Neural cell (in vitro differentiated cells): Measurements from ENCODE around the gene PDGFB. TPM values are rescaled to one million over a fixed set of nuclear protein-coding genes. Genes with fewer than 3 reads are reported as not detected.

Experiments
- H2AFZ ChIP-seq: fragments of 200-600, 300-800 bp; sonication (generic), shearing (Covaris generic); 2 replicates; pipeline ENCODE4 v1.6.0; 2014; ENCODE audit warnings: low read depth, mild to moderate bottlenecking, antibody characterized with exemption, low read length, moderate library complexity
- H3F3A ChIP-seq: fragments of 200-600 bp; shearing (Covaris generic); 2 replicates; pipeline ENCODE4 v1.6.1; 2016; ENCODE audit warnings: mild to moderate bottlenecking, moderate library complexity, mixed read lengths, antibody characterized with exemption, low read length; ENCODE audit not compliant: insufficient read depth, poor library complexity, severe bottlenecking
- H3K27ac ChIP-seq: fragments of 200-600, 300-800 bp; sonication (generic), shearing (Covaris generic); 2 replicates; pipeline ENCODE4 v1.5.1; 2014; ENCODE audit warnings: mild to moderate bottlenecking, low read length, moderate library complexity
- H3K27me3 ChIP-seq: fragments of 300-800, 200-600 bp; sonication (generic), shearing (Covaris generic); 2 replicates; pipeline ENCODE4 v1.6.0; 2014; ENCODE audit warnings: mild to moderate bottlenecking, low read depth, low read length, moderate library complexity; ENCODE audit not compliant: insufficient read depth
- H3K36me3 ChIP-seq: fragments of 300-800, 200-600 bp; sonication (generic), shearing (Covaris generic); 2 replicates; pipeline ENCODE4 v1.5.1; 2014; ENCODE audit warnings: mild to moderate bottlenecking, antibody characterized with exemption, low read length, moderate library complexity; ENCODE audit not compliant: insufficient read depth
- H3K4me2 ChIP-seq: fragments of 300-800, 200-600 bp; sonication (generic), shearing (Covaris generic); 2 replicates; pipeline ENCODE4 v1.6.0; 2014; ENCODE audit warnings: mild to moderate bottlenecking, low read length
- H3K4me3 ChIP-seq: fragments of 300-800, 200-600 bp; sonication (generic), shearing (Covaris generic); 2 replicates; pipeline ENCODE4 v1.5.1; 2014; ENCODE audit warnings: mild to moderate bottlenecking, low read length, moderate library complexity
- H3K79me2 ChIP-seq: fragments of 200-600 bp; shearing (Covaris generic); replicated peaks from 2 replicates; pipeline ENCODE4 v1.6.0; 2014; ENCODE audit warnings: mild to moderate bottlenecking, low read length, moderate library complexity; ENCODE audit not compliant: insufficient read depth
- H3K9ac ChIP-seq: fragments of 300-800, 200-600 bp; sonication (generic), shearing (Covaris generic); 2 replicates; pipeline ENCODE4 v1.6.1; 2016; ENCODE audit warnings: mild to moderate bottlenecking, low read length, mixed read lengths
- H3K9me2 ChIP-seq: fragments of 200-600 bp; shearing (Covaris generic); 2 replicates; pipeline ENCODE4 v1.6.1; 2016; ENCODE audit warnings: mild to moderate bottlenecking, low read length, mixed read lengths; ENCODE audit not compliant: insufficient read depth
- H3K9me3 ChIP-seq: fragments of 200-600, 300-800 bp; sonication (generic), shearing (Covaris generic); 2 replicates; pipeline ENCODE4 v1.6.1; 2016; ENCODE audit warnings: mild to moderate bottlenecking, mixed run types, low read length, moderate library complexity, mixed read lengths
- H4K20me1 ChIP-seq: fragments of 200-600 bp; shearing (Covaris generic); 2 replicates; pipeline ENCODE4 v1.6.1; 2016; ENCODE audit warnings: mild to moderate bottlenecking, mixed run types; ENCODE audit not compliant: insufficient read depth
- EP300 ChIP-seq: fragments of 450-650 bp; conservative IDR thresholded peaks from 2 replicates; pipeline ENCODE4 v1.6.1; 2014; ENCODE audit warnings: antibody characterized with exemption, mild to moderate bottlenecking, moderate library complexity; ENCODE audit not compliant: poor library complexity, severe bottlenecking
- EZH2 ChIP-seq: fragments of 200-600, 300-800 bp; shearing (Covaris generic), sonication (generic); IDR thresholded peaks from 2 replicates; pipeline ENCODE4 v1.6.1; 2014; ENCODE audit warnings: antibody characterized with exemption, low read length, borderline replicate concordance, mild to moderate bottlenecking; ENCODE audit not compliant: insufficient read depth, poor library complexity, severe bottlenecking
- MXI1 ChIP-seq: fragments of 450-650 bp; conservative IDR thresholded peaks from 2 replicates; pipeline ENCODE4 v1.6.1; 2014; ENCODE audit warnings: antibody characterized with exemption, mild to moderate bottlenecking; ENCODE audit not compliant: poor library complexity, severe bottlenecking
- POLR2AphosphoS5 ChIP-seq: IDR thresholded peaks from 2 replicates; pipeline ENCODE4 v1.6.1; 2012
- RAD21 ChIP-seq: fragments of 450-650 bp; conservative IDR thresholded peaks from 2 replicates; pipeline ENCODE4 v1.6.1; 2014; ENCODE audit warnings: antibody characterized with exemption, mild to moderate bottlenecking, moderate library complexity
- SMC3 ChIP-seq: fragments of 450-650 bp; conservative IDR thresholded peaks from 2 replicates; pipeline ENCODE4 v1.6.1; 2014; ENCODE audit warnings: antibody characterized with exemption, mild to moderate bottlenecking, moderate library complexity; ENCODE audit not compliant: poor library complexity
- TAF1 ChIP-seq: IDR thresholded peaks from 2 replicates; pipeline ENCODE4 v1.6.1; 2012; ENCODE audit warnings: low read depth
- polyA plus RNA-seq: library from polyadenylated mRNA; depleted of rRNA; stranded (reverse); fragments of >200 nt; gene quantifications from 2 replicates; pipeline ENCODE4 v1.2.3, GENCODE V29; 2014
- TF ChIP-seq, protein P1 (sequence below): fragments of 450-650 bp; IDR thresholded peaks from 2 replicates; pipeline ENCODE4 v1.5.1; 2014; ENCODE audit warnings: antibody characterized with exemption, mild to moderate bottlenecking, moderate library complexity; ENCODE audit not compliant: poor library complexity, severe bottlenecking
- TF ChIP-seq, protein P2 (sequence below): IDR thresholded peaks from 2 replicates; pipeline ENCODE4 v1.6.1; 2012; ENCODE audit warnings: borderline replicate concordance

PDGFB gene
- polyA plus RNA-seq, 1 donor from 2014 or later = 0.61 TPM

DNA sequence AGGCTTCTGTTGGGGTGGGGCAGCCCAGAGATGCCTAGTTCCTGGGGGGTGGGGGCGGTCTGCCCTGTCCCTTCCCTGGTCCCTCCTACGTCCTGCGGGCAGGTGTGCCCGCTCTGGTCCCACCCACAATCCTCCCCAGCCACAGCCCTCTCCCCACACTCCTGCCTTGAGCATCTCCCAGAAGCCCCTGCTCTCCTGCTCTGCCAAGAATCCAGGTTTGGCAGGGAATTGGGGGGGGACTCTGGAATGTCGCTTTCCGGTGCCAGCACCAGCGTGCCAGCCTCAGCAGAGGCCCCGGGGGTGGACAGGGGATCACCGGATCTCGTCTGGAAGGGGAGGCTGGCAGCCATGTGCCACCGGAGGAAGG, 11.4 kb upstream of the PDGFB start:
- Histone ChIP-seq H2AFZ (no peak overlapping the region), H3K27ac (no peak overlapping the region), H4K20me1 (no peaks in the 10 kb centered on the region), H3K9me2 (no peaks in the 10 kb centered on the region), H3K4me2 (no peak overlapping the region), H3K9ac (no peak overlapping the region), H3K27me3 (no peaks in the 10 kb centered on the region), H3K9me3 (no peaks in the 10 kb centered on the region), H3K79me2 (no peaks in the 10 kb centered on the region), H3K36me3 (no peaks in the 10 kb centered on the region), H3K4me3 (no peak overlapping the region), H3F3A (no peaks in the 10 kb centered on the region)
- TF ChIP-seq POLR2AphosphoS5 (no peak), MXI1 (no peak), SMC3 (no peak), EZH2 (no peak), TAF1 (no peak), EP300 (no peak)
- TF ChIP-seq, protein P1, sequence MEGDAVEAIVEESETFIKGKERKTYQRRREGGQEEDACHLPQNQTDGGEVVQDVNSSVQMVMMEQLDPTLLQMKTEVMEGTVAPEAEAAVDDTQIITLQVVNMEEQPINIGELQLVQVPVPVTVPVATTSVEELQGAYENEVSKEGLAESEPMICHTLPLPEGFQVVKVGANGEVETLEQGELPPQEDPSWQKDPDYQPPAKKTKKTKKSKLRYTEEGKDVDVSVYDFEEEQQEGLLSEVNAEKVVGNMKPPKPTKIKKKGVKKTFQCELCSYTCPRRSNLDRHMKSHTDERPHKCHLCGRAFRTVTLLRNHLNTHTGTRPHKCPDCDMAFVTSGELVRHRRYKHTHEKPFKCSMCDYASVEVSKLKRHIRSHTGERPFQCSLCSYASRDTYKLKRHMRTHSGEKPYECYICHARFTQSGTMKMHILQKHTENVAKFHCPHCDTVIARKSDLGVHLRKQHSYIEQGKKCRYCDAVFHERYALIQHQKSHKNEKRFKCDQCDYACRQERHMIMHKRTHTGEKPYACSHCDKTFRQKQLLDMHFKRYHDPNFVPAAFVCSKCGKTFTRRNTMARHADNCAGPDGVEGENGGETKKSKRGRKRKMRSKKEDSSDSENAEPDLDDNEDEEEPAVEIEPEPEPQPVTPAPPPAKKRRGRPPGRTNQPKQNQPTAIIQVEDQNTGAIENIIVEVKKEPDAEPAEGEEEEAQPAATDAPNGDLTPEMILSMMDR = no peak

DNA sequence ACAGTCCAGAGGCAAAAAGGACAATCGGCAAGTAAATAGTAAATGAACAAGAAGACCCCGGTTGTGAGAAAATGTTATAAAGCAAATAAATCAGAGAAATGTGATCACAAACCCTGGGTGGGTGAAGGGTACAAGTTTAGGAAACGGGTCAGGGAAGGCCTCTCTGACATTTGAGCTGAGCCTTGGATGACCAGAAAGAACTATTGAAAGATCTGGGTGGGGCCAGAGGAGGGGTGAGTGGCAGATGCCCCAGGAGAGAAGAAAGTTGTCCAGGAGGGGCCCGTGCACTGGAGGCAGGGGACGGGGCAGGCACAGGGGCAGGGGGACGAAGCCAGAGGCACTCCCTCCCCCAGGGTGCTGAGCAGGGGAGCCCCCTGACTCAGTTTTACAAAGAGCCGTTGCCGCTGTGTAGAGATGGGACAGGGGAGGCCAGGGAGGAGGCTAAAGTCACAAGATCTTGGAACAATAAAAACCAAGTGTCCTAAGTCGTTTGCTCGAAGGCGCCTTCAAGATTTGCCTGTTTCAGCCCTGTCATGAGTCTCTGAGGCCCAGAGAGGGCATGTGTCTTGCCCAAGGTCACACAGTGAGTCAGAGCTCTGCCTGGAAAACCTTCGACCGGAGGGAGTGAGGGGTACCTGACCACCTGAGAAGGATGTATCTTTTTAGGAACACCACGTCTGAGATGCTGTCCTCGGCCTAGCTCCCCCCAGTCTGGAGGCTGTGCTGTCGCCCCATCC, 10.8 kb upstream of the PDGFB start:
- no peaks in the 10 kb centered on the region for H3K9me2 ChIP-seq
- H3K9me3 ChIP-seq = no peaks in the 10 kb centered on the region
- no peaks in the 10 kb centered on the region for H3K27me3 ChIP-seq
- no peak overlapping the region for H3K4me2 ChIP-seq
- no peaks in the 10 kb centered on the region for H3K36me3 ChIP-seq
- no peak overlapping the region for H2AFZ ChIP-seq
- no peak overlapping the region for H3K9ac ChIP-seq
- no peaks in the 10 kb centered on the region for H3F3A ChIP-seq
- no peaks in the 10 kb centered on the region for H3K79me2 ChIP-seq
- no peak for TF ChIP-seq RAD21
- no peak for TF ChIP-seq SMC3
- no peak for TF ChIP-seq EP300
- no peak for TF ChIP-seq POLR2AphosphoS5
- no peak for TF ChIP-seq TAF1
- TF ChIP-seq, protein P2, sequence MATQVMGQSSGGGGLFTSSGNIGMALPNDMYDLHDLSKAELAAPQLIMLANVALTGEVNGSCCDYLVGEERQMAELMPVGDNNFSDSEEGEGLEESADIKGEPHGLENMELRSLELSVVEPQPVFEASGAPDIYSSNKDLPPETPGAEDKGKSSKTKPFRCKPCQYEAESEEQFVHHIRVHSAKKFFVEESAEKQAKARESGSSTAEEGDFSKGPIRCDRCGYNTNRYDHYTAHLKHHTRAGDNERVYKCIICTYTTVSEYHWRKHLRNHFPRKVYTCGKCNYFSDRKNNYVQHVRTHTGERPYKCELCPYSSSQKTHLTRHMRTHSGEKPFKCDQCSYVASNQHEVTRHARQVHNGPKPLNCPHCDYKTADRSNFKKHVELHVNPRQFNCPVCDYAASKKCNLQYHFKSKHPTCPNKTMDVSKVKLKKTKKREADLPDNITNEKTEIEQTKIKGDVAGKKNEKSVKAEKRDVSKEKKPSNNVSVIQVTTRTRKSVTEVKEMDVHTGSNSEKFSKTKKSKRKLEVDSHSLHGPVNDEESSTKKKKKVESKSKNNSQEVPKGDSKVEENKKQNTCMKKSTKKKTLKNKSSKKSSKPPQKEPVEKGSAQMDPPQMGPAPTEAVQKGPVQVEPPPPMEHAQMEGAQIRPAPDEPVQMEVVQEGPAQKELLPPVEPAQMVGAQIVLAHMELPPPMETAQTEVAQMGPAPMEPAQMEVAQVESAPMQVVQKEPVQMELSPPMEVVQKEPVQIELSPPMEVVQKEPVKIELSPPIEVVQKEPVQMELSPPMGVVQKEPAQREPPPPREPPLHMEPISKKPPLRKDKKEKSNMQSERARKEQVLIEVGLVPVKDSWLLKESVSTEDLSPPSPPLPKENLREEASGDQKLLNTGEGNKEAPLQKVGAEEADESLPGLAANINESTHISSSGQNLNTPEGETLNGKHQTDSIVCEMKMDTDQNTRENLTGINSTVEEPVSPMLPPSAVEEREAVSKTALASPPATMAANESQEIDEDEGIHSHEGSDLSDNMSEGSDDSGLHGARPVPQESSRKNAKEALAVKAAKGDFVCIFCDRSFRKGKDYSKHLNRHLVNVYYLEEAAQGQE = no peak
- TF ChIP-seq EZH2 = no peak
- TF ChIP-seq, protein P1 = no peak
- no peak for TF ChIP-seq MXI1
- no peak overlapping the region for H3K27ac ChIP-seq
- H4K20me1 ChIP-seq = no peaks in the 10 kb centered on the region
- H3K4me3 ChIP-seq = no peak overlapping the region
